ENCODE results near the gene GPR42. TPM values are rescaled to one million over a fixed set of nuclear protein-coding genes. Genes with fewer than 3 reads are reported as not detected.
"Not testable (repeated sequence)": the region's sequence is repeated elsewhere in the genome, so short reads cannot be mapped to it uniquely, and the experiment has no call there.

GPR42 gene
- polyA plus RNA-seq, 5 donors: 0.10 to 0.25 TPM; not detected in 3

DNA sequence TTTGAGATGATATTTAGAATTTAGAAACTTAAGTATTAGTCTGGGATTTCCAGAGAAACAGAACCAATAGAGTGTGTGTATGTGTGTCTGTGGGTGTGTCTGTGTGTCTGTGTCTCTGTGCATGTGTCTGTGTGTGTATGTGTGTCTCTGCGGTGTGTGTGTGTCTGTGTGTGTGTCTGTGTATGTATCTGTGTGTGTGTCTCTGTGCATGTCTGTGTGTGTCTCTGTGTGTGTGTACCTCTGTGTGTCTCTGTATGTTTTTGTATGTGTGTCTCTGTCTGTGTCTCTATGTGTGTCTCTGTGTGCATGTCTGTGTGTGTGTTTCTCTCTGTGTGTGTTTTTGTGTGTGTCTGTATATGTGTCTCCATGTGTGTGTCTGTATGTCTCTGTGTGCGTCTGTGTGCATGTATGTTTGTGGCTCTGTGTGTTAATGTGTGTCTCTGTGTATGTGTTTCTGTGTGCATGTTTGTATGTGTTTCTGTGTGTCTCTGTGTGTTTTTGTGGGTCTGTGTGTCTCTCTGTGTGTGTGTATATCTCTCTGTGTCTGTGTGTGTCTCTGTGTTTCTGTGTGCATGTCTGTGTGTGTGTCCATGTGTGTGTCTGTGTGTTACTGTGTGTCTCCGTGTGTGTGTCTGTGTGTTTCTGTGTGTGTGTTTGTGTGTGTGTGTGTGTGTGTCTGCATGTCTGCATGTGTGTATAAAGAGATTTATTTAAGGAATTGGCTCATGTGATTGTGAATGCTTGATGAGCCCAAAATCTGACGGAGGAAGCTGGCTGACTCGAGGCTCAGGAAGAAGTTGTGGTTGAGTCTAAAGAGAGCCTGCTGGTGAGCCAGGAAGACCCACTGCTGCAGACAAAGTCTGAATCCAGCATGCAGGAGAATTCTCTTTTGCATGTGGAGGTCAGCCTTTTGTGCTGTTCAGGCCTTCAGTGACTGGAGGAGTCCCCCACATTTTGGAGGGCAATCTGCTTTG lies 22.2 kb downstream of the GPR42 start:
- no peak for DNase-seq

DNA sequence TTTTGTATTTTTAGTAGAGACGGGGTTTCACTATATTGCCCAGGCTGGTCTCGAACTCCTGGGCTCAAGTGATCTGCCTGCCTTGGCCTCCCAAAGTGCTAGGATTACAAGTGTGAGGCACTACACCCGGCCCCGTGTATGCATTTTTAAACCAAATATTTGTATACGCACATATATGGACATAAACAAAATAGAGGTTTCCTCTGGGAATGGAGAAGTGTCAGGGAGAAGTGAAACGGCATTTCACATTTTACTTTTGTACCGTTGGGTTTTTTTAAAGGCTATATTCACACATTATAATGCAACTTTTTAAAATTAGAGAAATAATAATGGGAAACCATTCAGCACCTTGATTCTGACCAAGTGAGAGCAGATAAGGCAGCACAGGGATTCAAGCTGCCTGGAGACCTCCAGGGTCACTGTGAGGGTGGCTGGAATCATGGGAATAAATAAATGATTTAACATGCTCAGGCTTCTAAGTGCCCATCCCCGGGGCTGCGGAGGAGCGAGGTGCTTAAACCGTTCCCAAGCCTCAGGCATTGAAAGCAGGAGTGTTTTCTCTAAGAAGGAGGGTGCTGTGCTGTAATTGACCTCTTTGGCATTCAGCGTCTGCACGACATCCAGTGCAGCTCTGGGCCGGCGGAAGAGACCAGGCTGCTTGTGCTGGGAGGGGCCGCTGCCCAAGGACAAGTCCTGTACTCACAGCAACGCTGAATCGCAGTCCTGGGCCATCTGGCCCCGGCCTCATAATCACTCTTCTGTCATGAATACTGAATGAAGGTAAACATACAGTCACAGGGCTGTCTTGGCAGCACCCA lies 24.7 kb downstream of the GPR42 start:
- DNase-seq: no peak

DNA sequence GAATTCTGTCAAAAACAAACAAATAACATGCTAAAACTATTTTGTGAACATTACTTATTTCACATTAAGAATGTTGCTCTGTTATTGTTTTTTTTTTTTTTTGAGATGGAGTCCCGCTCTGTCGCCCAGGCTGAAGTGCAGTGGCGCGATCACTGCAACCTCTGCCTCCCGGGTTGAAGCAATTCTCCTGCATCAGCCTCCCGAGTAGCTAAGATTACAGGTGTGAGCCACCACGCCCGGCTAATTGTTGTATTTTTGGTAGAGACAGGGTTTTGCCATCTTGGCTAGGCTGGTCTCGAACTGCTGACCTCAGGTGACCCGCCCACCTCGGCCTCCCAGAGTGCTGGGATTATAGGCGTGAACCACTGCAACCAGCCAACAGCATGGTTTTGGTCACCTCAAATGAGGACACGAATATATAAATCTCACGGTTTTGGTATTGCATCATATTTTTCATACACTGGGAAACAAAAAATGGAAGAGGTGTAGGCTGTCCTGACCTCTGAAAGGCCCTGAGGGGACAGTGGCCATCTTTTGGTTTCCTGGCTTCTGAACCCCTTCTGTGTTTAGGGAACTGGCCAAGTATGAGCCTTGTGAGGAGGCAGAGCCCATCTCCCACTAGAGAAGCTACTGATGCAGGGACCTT lies 25.5 kb downstream of the GPR42 start:
- DNase-seq: no peak

DNA sequence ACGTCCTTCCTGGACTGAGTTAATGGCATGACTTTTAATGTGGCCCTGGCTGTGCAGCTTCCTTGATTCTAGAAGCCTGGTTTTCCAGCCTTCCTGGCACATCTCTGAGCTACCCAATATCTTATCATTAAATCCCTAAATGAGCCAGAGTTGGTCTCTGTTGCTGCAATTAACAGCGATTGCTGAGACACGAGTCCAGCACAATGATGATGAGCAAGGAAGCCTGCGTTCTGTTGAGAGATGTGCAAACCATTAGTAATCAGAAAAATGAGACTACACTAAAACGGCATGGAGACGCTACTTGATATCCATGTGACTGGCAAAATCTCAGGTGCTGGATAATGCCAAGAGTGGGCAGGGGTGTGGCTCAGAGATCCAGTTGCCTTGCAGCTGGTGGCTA lies 26.2 kb downstream of the GPR42 start:
- DNase-seq: no peak

DNA sequence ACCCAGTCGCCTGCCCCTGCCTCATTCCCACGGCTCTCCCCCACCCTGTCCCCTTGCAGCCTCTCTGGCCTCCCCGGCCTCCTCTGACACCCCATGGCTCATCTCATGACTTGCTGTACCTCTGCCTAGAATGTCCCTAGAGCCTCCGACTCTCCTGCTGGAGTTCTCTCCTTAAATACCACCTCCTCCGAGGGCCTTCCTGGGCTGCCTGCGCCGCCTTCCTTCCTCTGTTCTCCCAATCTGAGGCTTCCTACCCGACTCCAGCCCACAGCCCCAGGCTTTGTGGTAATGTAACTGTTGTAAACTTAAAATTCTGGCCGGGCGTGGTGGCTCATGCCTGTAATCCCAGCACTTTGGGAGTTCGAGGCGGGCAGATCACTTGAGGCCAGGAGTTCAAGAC lies 27.7 kb downstream of the GPR42 start:
- no peak for DNase-seq

DNA sequence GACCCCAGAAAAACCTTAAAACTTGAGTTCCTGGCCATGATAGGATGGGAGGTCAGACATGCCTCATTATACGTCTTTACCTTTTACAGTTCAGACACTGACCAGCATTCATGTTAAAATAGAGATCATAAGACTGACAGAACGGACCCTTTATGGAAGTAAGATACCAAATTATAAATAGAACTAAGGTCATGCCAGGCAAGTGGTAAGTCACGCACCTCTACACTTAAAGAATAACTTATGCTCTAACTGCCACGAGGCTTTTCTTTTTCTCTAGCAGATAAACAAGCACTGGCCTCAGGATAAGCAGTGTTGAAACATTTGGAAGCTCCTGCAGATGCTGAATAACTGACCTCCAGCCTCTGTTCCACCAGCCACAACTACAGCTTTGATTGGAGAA lies 28.4 kb downstream of the GPR42 start:
- no peak for DNase-seq

DNA sequence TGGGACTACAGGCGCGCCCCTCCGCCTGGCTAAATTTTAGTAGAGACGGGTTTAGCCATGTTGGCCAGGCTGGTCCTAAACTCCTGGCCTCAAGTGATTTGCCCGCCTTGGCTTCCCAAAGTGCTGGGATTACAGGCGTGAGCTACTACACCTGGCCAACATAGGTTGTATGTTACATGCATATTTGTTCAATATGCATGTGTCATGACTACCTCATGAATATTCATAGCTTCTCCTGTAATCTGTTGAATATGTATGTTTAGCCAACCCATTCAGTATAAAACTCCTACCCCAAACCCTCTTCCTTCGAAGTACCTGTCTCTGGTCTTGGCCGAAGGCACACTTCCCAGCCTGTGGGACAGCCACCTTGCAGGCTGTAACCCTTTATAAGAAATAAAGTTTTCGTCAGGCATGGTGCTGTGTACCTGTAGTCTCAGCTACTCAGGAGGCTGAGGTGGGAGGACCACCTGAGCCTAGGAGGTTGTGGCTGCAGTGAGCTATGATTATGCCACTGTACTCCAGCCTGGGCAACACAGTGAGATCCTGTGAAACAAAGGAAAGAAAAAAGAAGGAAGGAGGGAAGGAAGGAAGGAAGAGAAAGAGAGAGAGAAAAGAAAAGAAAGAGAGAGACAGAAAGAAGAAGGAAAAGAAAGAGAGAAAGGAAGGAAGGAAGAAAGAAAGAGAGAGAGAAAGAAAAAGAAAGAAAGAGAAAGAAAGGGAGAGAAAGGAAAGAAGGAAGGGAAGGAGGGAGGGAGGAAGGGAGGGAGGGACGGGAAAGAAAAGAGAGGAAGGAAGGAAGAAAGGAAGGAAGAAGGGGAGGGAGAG lies 29.3 kb downstream of the GPR42 start:
- no peak for DNase-seq

DNA sequence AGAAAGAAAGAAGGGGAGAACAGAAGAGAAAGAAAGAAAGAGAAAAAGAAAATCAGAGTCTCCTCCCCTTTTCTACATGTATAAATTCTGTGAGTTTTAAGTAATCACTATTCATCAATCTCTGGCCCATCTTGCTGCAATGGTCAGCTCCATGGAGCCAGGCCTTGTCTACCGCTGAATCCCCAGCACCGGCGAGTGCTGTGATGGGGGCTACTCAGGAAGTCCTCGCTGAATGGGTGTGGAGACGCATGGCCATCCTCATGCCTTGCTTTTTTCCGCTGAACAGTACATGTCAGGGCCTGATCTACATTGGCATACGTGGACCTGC lies 29.9 kb downstream of the GPR42 start:
- no peak for DNase-seq

DNA sequence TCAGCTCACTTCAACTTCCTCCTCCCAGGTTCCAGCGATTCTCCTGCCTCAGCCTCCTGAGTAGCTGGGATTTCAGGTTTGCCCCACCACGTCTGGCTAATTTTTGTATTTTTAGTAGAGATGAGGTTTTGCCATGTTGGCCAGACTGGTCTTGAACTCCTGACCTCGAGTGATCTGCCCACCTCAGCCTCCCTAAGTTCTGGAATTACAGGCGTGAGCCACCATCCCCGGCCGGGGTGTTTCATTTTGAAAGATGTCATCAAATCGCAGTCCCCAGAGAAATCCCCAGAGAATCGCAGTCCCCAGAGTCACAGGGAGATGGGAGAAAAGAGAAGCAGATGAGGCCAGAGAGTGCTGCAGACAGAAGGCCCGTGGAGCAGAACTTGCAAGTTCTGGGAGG lies 30.5 kb downstream of the GPR42 start:
- DNase-seq: not testable (repeated sequence)

DNA sequence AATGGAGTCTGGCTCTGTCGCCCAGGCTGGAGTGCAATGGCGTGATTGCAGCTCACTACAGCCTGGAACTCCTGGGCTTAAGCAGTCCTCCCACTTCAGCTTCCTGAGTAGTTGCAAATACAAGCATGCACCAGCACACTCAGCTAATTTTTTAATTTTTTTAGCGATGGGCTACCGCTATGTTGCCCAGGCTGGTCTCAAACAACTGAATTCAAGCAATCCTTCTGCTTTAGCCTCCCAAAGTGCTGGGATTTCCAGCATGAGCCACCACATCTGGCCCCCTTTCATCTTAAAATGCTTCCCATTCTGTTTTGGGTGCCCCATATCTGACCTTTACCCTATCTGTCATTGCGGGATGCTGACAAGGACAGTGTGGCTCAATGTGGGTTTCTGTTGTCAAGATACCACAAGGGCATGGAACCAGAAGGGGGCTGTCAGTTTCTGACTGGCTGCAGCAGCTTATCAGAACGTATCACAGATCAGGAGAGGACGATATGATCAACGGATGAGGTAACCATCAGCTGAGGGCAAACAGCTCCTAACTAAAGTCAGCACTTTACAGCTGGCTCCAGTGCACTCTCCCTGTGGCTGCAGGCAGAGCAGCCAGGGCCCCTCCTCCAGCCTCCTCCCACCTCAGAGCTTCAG lies 32.4 kb downstream of the GPR42 start:
- DNase-seq: no peak

DNA sequence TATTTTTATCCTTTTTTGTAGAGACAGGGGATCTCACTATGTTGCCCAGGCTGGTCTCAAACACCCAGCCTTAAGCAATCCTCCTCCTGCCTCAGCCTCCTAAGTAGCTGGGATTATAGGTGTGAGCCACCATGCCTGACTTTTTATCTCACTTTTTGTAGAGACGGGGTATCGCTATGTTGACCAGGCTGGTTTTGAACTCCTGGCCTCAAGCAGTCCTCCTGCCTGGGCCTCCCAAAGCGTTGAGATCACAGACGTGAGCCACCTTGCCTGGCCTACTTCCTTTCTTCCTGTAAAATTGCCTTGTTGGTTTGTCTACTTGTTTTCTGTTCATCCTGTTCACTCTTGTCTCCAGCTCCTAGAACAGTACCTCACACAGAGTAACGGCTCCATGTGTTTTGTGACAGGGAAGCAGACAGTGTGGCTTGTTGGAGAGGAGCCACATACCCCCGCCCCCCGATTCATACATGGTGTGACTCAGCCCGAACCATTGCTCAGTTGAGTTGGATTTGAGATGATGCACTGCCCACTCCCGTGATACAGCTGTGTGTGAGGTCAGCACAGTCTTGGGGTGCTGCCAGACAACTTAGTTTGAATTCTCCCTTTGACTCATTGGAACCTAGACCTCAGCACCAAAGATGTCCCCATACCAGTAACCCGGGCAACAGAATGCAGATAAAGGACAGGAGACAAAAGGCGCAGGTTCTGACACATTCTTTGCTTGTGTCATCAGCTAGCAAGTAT lies 34.2 kb downstream of the GPR42 start:
- no peak for DNase-seq

DNA sequence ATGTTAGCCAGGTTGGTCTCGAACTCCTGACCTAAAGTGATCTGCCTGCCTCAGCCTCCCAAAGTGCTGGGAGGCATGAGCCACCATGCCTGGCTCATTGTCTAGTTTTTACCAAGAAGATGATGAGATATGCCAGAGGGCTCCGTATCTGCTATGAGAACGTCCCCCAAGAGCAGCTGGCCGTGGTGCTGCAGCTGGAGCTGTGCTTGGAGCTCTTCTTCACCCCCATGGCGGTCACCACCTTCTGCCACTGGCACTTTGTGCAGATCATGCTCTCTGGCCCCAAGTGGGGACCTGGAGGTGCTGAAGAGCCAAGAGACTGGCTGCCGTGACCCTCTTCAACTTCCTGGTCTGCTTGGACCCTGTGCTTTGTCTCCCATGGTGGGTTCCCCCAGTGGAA lies 36.8 kb downstream of the GPR42 start:
- DNase-seq: no peak

DNA sequence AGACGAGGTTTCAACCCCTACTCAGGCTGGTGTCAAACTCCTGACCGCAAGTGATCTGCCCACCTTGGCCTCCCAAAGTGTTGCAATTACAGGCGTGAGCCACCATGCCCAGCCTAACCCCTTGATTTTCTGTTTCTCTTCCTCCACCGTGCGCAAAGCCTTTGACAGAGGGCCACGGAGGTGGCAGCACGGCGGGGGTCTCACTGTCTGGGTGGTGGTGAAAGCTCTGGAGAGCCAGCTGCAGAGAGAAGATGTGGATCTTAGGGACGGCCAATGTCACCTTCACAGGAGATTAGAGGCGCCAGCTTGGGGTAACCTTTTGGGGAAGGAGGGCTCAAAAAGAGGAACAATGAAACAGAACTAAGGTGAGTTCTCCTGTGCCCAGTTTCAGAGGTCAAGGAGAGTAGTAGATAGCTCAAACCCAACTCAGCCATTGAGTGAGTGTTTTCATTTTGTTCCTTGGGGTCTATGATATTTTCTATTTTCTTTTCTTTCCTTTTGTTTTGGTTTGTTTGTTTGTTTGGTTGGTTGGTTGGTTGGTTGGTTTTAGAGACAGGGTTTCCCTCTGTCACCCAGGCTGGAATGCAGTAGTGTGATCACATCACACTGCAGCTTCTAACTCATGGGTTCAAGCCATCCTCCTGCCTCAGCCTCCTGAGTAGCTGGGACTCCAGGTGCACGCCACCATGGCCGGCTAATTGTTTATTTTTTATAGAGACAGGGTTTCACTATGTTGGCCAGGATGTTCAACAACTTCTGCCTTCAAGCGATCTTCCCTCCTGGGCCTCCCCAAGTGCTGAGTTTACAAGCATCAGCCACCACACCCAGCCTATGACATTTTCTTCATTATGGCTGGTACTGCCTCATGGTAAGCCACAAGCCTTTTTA lies 37.7 kb downstream of the GPR42 start:
- DNase-seq: no peak

DNA sequence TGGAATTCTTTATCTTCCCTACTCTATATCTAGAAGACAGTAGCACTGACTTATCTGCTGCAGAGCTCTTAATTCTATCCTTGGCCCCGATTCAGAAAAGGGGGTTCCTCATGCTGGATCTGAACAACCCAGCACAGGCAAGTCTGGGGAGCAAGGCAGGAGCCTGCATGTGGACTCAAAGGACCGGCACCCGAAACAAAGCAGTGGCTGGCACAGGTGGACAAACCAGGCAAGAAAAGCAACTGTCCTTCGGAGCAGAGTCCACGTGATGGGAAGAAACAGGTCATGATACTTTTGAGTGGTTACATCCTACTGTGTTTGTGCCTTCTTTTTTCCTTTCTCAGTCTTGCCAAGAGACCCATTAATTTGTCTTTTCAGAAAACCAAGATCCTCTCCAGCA lies 38.3 kb downstream of the GPR42 start:
- DNase-seq: no peak

DNA sequence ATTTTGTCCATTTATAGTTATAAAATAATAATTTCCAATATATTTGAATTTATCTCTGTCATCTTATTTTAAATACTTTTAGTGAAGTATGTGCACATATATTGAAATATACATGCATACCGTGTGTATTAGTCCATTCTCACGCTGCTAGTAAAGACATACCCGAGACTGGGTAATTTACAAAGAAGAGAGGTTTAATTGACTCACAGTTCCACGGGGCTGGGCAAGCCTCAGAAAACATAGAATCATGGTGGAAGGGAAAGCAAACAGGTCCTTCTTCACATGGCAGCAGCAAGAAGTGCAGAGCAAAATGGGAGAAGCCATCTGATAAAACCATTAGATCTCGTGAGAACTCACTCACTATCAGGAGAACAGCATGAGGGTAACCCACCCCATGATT lies 39.6 kb downstream of the GPR42 start:
- DNase-seq: no peak

DNA sequence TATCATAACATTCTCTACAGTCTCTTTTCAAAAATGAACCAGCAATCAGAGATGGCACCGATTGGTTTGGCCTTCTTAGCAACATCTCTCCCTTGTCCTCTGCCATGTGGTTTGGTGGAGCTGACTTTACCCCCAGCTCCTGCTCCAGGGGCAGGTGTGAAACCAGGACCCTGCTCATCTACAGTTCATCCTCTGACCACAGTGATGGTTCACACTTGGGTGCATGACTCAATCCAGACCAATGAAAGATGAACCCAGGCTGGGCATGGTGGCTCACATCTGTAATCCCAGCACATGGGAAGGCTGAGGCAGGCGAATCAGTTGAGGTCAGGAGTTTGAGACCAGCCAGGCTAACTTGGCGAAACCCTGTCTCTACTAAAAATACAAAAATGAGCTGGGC lies 43.6 kb downstream of the GPR42 start:
- no peak for DNase-seq

DNA sequence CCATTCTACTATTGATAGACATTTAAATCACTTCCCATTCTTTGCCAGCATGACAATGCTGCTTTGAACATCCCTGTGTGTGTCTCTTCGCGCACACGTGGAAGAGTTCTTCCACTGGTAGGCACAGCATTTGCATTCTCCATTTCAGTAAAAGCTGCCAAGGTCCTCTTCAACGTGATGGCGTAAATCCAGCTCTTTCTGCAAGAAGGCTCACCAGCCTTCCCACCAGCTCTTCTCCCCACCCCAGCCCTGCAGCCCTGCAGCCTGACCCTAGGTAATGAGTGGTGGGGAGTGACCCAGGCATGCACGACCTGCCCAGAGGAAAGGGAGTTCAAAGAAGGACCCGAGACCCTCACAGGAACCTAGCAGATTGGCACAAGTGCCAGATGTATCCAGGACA lies 45.5 kb downstream of the GPR42 start:
- DNase-seq: no peak

DNA sequence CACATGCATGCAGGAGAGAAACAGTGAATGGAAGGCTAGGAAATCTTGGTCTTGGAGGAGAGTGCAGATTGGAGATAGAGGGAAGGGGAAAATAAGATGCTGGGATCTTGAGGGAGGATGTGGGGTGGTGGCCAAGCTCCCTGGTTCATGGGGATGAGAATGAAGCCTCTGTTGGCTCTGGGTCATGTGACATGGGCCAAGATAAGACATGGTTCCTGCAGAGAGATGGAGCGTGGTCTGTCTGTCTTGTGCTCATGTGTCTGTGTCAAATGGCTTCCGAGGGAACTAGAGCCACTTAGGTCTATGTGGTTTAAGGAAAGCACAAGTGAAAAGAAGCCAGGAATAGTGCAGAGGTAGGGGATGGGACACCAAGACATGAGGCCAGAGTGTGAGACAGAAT lies 46.4 kb downstream of the GPR42 start:
- DNase-seq: no peak

All from right lung (tissue), 5 donors.